Measurements from ENCODE around the gene ODAM.
"Not testable (repeated sequence)": the region's sequence is repeated elsewhere in the genome, so short reads cannot be mapped to it uniquely, and the experiment has no call there.

ODAM gene

DNA sequence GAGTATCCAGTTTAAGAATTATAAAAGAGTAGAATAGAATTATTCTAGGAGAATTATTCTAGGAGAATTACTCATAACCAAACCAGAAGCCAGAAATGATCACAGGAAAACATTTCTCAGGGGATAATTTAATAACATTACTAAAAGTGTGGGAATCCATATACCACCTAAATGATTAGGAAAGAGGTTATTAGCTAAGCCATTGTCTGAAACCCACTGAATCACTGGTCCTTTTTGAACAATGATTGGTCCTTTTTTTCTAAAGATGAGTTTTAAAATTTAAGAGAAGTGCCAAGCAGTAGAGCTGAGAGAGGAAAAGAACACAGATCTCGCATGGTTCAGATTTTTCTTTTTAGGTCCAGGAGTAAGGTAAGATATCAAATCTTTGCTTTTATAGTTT lies at the start of gene ODAM:
TSS of gene ODAM (plus strand) at position 301 of the 400 bp plus-strand sequence. CDS start 819 bp downstream, outside the sequence.
- no peak for DNase-seq (ENCODE audit: low read depth in 2 of 2)

DNA sequence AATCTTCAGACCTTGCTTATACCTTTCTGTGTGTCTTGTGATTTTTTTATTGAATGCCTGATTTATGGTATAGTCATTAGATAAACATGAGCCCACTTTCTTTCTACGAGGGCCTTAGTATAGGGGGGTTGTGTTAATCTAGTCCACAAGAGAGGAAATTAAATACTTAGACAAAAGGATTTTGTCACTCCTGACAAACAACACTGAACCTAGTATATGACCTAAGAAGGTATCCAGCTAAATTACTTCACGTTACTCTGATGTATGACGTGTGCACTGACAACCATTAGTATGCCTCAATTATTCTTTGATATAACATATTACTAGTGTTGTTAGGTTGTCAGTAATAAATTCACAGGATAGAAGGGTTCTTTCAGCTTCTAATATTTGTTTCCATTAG lies 44.3 kb upstream of the ODAM start:
- DNase-seq (ENCODE audit: low read depth in 2 of 2) = no peak

- no peak for DNase-seq (ENCODE audit: low read depth in 2 of 2)
Observed at GRCh38 chr4:70152088-70152487, 43.4 kb upstream of the ODAM start.

DNA sequence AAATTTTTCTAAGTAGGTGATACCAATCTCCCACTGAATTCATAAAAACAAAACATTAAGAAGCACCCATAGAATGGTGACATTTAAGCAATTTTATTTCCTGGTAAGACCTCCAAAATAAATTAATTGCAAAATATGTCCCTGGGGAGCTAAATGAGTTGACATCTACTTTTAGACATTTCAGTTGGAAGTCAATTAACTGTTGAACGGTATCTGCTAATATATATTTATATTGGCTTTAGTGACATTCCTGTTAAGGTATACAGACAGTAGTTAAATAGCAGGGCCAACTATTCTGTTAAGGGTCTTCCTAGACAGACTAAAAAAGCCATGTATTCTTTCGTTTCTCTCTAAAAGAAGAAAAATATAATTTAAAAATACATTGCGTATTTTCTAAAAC lies 41.6 kb upstream of the ODAM start, which contains the start of gene PRR27:
TSS of gene PRR27 (plus strand) at position 301 of the 400 bp plus-strand sequence. CDS start 139 bp downstream, outside the sequence.
- no peak for DNase-seq (ENCODE audit: low read depth in 2 of 2)

- DNase-seq (ENCODE audit: low read depth in 2 of 2) = no peak
Observed at GRCh38 chr4:70158576-70158975, 36.9 kb upstream of the ODAM start.

DNA sequence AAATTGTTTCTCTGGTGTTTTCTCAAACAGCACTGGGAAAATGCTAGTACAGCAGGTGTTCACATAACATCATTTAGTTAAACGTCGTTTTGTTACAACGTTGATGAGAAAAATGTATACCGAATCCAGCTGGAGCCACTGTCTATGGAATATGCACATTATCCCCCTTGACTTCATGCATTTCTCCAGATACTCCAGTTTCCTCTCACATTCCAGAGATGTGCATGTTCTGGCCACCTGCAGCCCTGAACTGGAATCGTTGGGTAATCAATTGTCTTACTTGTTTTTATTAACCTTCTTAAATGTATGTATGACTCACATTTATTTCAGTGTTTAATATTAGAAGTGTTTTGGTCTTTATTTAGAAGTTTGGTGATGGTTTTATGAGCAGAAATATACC lies 18.4 kb upstream of the ODAM start:
- DNase-seq (ENCODE audit: low read depth in 2 of 2) = no peak

DNA sequence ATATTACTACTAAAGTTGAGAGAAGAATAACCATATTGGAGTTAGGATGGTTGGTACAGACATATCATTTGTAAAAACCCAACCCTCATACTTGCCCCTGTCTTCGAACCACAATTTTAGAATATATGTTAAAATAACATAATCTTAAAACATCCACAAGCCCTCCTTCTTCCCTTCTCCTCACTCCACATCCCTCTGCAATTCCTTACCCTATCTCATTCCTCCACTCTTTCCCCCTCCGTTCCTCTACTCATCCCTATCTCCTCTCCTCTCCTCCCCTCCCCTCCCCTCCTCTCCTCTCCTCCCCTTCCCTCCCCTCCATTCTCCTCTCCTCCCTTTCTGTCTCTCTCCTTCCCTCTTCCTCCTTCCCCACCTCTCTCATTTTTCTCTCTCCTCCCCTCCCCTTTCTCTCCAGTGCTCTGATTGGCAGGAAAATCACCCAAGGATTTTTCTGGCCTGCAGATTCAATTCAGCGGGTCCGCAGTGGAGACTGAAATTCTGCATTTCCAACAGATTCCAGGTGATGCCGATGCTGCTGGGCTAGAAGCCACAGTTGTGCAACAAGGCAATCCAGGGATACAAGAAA lies 17.4 kb upstream of the ODAM start:
- DNase-seq (ENCODE audit: low read depth in 2 of 2) = no peak

GRCh38 chr4:70179811-70180210 lies 15.7 kb upstream of the ODAM start:
- DNase-seq (ENCODE audit: low read depth in 2 of 2) = no peak

GRCh38 chr4:70181864-70182263 lies 13.7 kb upstream of the ODAM start:
- DNase-seq (ENCODE audit: low read depth in 2 of 2) = no peak

GRCh38 chr4:70182517-70183167 lies 12.9 kb upstream of the ODAM start:
- DNase-seq (ENCODE audit: low read depth in 2 of 2) = no peak

DNA sequence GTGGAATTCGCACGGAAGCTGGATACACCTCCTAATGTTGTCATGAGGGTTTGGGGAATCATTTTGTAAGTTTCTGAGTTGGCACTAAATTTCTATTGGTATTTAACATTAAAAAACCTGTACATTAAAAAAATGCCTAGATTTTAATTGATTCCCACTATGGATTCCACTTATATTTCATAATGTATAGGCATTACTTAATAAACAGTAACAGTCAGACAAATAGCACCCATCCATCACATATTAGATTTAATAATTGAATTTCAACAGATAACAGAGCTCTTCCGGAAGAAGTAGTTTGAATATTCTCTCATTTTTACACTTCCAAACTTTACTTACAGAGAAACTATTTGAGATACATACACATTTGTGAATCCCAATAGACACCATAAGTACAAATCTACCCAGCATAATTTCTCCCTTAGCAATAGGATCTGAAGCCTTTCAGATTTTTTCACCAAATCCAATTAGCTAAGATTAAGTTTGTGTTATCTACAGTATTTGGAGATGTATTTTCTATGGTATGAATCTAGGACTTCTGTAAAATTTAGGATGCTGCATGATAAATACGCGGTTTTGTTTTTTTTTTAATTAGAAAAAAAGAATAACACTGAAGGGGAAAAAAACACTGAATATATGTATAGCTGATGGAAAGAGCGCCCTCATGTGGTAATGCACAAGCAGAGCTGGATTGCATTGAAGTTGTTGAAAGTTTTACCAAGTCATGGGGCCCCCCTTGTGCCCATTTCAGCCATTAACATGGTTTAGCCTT lies 12.2 kb upstream of the ODAM start:
- DNase-seq (ENCODE audit: low read depth in 2 of 2) = peak in 1 of 2 donors; percentile 3

DNA sequence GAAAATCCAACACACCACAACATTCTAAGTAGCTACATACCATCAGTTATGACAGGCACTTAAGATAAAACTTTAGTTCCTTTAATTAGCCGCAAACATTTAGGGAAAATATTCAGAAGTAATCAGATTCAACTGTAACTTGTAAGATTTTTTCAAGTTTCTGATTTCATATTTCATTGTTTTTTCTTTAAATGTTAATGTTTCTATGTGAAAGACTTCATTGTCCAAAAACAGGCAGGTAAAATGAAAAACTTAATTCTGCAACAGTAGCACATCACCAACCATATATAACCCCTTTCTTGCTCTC lies 11.6 kb upstream of the ODAM start:
- DNase-seq (ENCODE audit: low read depth in 2 of 2) = no peak

GRCh38 chr4:70187216-70187615 lies 8.3 kb upstream of the ODAM start:
- DNase-seq (ENCODE audit: low read depth in 2 of 2) = no peak

DNA sequence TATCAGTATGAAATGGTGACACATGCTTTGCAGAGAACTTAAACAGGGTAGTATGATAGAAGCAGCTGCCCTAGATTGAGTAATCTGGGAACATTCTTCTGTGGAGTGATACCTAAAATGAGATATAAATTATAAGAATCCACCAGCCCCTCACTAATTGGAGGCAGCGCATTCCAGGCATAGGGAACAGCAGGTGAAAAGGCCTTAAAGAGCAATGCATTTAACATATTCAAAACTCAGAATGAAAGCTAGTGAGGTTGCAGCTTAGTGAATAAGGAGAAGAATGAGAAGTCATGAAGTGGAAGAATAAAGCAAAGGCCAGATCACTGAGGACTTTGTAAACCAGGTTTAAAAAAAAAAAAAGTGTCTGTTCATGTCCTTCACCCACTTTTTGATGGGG lies 4.9 kb upstream of the ODAM start:
- DNase-seq (ENCODE audit: low read depth in 2 of 2) = no peak

DNA sequence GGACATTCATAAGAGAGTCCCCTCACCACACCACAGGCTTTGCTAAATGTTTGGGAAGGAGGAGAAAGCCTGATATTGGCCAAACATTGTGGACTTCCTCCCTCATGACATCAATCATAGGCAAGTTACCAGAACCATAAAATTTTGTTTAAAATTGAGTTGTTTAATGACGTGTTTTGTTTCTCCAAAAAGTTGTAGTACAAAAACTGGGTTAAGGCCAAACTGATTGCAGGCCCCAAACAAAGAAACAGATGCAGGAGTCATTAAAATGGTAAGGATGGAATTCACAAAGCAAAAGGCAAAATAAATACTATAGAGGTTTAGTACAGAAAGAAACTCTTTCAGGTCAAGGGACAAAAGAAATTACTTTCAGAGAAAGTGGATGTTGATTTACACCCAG lies 3.9 kb upstream of the ODAM start:
- no peak for DNase-seq (ENCODE audit: low read depth in 2 of 2)

DNA sequence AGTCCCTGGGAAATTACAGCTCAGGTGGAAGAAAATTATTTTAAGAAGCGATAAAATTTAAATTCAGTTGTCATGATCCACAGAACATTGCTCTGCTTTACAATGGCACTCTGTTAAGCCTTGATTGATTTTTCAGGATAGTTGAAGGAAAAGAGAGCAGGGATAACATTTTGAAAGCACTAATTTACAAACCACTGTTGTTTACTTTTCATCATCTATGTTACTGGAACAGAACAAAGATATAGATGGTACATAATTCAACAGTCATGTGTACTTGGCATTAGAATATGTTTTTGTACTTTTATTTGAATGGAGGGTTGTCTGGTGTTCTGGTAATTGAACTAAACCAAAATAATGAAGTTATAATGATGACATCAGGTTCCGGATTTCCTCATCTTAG lies 2.6 kb upstream of the ODAM start:
- no peak for DNase-seq (ENCODE audit: low read depth in 2 of 2)

DNA sequence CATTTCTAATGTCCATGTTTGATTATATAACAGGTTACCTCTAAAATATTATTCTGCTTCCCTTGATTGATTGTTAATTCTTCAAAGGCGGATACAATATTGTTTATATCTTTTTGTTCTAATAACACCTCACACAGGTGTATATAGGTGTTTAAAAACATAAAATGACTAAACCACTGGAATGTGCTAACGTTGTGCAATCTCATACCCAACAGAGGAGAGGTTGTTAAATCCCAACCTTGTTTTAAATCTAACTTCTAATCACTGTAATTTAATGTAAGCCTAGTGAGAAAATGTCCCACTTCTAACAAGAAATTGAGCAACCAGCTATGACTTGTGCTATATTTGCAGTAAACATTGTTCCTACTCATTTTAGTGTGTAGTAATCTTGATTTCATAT lies 1.3 kb downstream of the ODAM start:
- DNase-seq (ENCODE audit: low read depth in 2 of 2) = no peak

GRCh38 chr4:70197842-70198241 lies 2.3 kb downstream of the ODAM start:
- no peak for DNase-seq (ENCODE audit: low read depth in 2 of 2)

DNA sequence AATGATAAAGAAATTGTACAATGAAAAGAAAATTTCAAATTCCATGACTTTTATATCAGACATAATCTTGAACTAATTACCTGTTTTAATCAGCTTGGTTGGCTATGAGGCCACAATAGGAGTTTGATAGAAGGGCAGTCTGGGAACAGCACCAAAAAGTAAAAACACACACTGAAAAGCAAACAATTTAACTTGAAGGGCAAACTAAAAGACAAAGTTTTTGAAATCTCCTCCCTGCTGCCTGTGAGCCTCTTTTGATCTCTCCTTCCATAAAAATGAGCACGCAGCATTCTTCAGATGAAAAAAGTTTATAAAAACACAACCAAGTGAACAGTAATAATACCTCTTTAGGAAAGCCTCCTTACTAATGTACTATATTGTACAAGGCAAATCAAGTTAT lies 8.1 kb downstream of the ODAM start:
- no peak for DNase-seq (ENCODE audit: low read depth in 2 of 2)

DNA sequence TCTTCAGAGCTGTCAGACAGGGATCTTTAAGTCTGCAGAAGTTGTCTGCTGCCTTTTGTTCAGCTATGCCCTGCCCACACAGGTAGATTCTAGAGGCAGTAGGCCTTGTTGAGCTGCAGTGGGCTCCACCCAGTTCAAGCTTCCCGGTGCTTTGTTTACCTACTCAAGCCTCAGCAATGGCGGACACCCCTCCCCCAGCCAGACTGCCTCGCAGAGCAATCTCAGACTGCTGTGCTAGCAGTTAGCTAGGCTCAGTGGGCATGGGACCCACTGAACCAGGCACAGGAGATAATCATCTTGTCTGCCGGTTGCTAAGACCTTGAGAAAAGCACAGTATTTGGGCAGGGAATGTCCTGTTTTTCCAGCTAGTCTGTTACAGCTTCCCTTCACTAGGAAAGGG lies 17.2 kb downstream of the ODAM start:
- DNase-seq (ENCODE audit: low read depth in 2 of 2) = not testable (repeated sequence)

GRCh38 chr4:70216109-70216508 lies 20.6 kb downstream of the ODAM start:
- not testable (repeated sequence) for DNase-seq (ENCODE audit: low read depth in 2 of 2)

- not testable (repeated sequence) for DNase-seq (ENCODE audit: low read depth in 2 of 2)
Observed at GRCh38 chr4:70216550-70216949, 21.0 kb downstream of the ODAM start.

GRCh38 chr4:70221389-70221788 lies 25.9 kb downstream of the ODAM start:
- not testable (repeated sequence) for DNase-seq (ENCODE audit: low read depth in 2 of 2)
